Calu3 (cell line): ENCODE data around the gene PRPF8. TPM values are rescaled to one million over a fixed set of nuclear protein-coding genes. Genes with fewer than 3 reads are reported as not detected.

Experiments used
- BruUV-seq: library from RNA; stranded (reverse); fragments of 400-500 nt; replicated peaks from 2 replicates; lab custom pipeline; 2021; lab: Mats Ljungman, UMichigan
- CTCF ChIA-PET: fragments of 300-600 bp; sonication (Branson Sonifier 250); formaldehyde crosslinking; loops from one replicate; lab custom pipeline; 2022; ENCODE audit warnings: antibody characterized with exemption; lab: Charles Lee
- DNase-seq: peaks from one replicate; pipeline ENCODE4 v3.0.0; 2022
- H3K27ac Mint-ChIP-seq: one replicate; pipeline ENCODE4 v1.8.0; 2022; ENCODE audit warnings: mixed read lengths; ENCODE audit not compliant: unreplicated experiment
- H3K27me3 Mint-ChIP-seq: one replicate; pipeline ENCODE4 v1.8.0; 2022; ENCODE audit warnings: mixed read lengths; ENCODE audit not compliant: unreplicated experiment
- H3K36me3 Mint-ChIP-seq: one replicate; pipeline ENCODE4 v1.8.0; 2022; ENCODE audit warnings: mild to moderate bottlenecking, moderate library complexity, mixed read lengths; ENCODE audit not compliant: insufficient read depth, unreplicated experiment
- H3K4me1 Mint-ChIP-seq: one replicate; pipeline ENCODE4 v1.8.0; 2022; ENCODE audit warnings: mild to moderate bottlenecking, low read depth, mixed read lengths; ENCODE audit not compliant: unreplicated experiment
- H3K4me3 Mint-ChIP-seq: one replicate; pipeline ENCODE4 v1.8.0; 2022; ENCODE audit warnings: mild to moderate bottlenecking, low read depth, moderate library complexity, mixed read lengths; ENCODE audit not compliant: unreplicated experiment
- H3K9me3 Mint-ChIP-seq: one replicate; pipeline ENCODE4 v1.8.0; 2022; ENCODE audit warnings: low read depth, mixed read lengths; ENCODE audit not compliant: unreplicated experiment
- CTCF ChIP-seq: fragments of 200-600 bp; IDR thresholded peaks from one replicate; pipeline ENCODE4 v1.8.0; 2022; ENCODE audit warnings: antibody characterized with exemption; ENCODE audit not compliant: unreplicated experiment
- intact Hi-C: fragments of 100-400 bp; cut with micrococcal nuclease; formaldehyde crosslinking; loops from one replicate; pipeline ENCODE4 v1.10.0; 2022; ENCODE audit not compliant: unreplicated experiment
- total RNA-seq: library from RNA; stranded (reverse); gene quantifications from 2 replicates; pipeline ENCODE4 v1.2.3, GENCODE V29; 2022

Gene PRPF8
- total RNA-seq, 1 experiment from 2014 or later: 206 TPM

- TF ChIP-seq CTCF: no peak
- Mint-ChIP-seq H3K36me3 (peaks cover 6% of the 10 kb centered on the region), H3K9me3 (no peaks in the 10 kb centered on the region), H3K4me1 (no peaks in the 10 kb centered on the region), H3K27me3 (no peaks in the 10 kb centered on the region), H3K4me3 (no peak overlapping the region), H3K27ac (no peak overlapping the region)
- DNase-seq: no peak
- BruUV-seq: no TSS peak
- intact Hi-C loops: no loop called here
- CTCF ChIA-PET: no interaction called here
Measured at GRCh38 chr17:1646199-1646875, 38.3 kb downstream of the PRPF8 start.

DNA sequence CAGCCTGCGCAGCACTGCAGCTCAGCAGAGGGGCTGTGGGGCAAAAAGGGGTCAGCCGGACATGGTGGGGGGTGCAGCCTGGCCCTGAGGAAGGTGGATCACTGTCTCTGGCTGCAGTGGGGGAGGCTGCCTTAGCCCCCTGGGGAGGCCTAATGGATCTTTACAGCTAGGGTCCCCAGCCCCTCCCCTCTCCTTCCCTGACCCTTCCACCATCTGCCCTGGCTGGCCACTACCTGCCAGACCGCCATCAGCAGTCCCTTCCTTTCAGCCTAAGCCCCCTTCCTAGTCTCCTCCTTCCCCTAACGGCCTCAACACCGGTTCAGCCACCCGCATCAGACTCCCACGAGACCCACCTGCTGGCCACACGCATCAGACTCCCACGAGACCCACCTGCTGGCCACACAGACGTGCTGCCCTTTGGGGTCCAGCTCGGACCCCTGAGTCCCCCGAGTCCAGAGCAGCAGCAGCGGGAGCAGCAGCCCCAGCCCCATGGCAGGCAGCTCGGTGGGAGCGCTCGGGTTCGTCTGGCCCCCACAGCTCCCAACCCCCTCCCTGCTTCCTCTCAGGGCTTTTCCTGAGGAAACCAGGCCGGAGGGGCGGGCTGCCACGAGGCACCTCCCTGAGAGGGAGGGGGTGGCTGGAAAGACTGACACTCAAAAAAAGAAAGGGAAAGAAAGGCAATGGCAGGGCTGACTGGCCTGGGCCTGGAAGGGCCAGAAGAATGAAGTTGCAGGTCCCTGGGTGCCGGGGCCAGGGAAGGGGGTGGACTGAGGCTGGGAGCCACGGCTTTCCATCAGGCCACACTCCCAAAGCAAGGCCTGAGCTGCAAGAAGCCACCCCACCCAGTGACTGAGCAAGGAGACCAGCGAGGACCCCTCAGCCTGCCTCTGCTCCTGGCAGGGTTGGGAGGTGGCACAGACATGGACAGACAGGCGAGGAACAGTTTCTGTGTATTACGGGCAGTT is 39.2 kb downstream of the PRPF8 start, which contains the start of gene SCARF1:
Gene SCARF1 (minus strand): TSS at position 526 of the 965 bp plus-strand sequence. CDS start 35 bp downstream, at position 491.
- no TSS peak for BruUV-seq
- TF ChIP-seq CTCF: no peak
- CTCF ChIA-PET: no interaction called here
- Mint-ChIP-seq H3K36me3 (peaks cover 6% of the 10 kb centered on the region), H3K4me3 (peak within 1 kb of the TSS; percentile 64), H3K27me3 (no peaks in the 10 kb centered on the region), H3K27ac (no peak within 1 kb of the TSS), H3K4me1 (no peaks in the 10 kb centered on the region), H3K9me3 (no peaks in the 10 kb centered on the region)
- no peak for DNase-seq
- intact Hi-C loops: no loop called here

DNA sequence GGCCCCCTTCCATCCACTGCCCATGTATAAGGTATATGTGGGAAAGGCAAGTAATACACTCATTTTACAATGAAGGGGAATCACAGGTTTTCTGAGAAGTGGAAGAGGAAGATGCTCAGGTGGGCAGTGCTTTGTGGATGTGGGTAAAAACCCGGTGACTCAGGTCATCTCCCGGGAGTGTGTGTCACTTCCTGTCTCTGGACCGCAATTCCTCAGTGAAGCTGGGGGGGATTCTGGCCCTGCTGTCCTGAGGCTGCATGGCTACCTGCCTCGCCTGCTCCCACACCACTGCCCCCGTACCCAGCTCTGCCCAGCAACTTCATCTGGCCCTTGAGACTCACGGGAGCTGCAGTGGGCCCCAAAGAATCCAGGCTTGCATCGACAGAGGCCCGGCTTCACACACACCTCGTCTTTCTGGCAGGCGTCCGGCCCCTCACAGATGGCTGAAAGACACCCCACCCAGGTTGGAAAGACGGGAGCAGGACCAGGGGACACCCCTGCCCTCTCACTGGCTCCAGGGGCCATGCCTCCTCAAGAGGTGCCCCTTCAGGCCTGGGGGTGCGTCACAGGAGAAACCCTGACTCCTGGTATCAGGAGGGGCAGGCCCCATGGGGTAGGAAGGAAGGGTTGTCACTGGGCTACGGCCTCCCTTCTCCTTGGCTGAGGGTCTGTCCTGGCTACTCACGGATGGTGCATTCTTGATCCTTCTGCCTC is 40.0 kb downstream of the PRPF8 start:
- no peaks in the 10 kb centered on the region for H3K4me1 Mint-ChIP-seq
- H3K27me3 Mint-ChIP-seq: no peaks in the 10 kb centered on the region
- no peak overlapping the region for H3K27ac Mint-ChIP-seq
- CTCF ChIA-PET: no interaction called here
- BruUV-seq: no TSS peak
- H3K4me3 Mint-ChIP-seq: peak overlapping the region; percentile 64
- peaks cover 6% of the 10 kb centered on the region for H3K36me3 Mint-ChIP-seq
- H3K9me3 Mint-ChIP-seq: no peaks in the 10 kb centered on the region
- no peak for TF ChIP-seq CTCF
- intact Hi-C loops: no loop called here
- DNase-seq: no peak

DNA sequence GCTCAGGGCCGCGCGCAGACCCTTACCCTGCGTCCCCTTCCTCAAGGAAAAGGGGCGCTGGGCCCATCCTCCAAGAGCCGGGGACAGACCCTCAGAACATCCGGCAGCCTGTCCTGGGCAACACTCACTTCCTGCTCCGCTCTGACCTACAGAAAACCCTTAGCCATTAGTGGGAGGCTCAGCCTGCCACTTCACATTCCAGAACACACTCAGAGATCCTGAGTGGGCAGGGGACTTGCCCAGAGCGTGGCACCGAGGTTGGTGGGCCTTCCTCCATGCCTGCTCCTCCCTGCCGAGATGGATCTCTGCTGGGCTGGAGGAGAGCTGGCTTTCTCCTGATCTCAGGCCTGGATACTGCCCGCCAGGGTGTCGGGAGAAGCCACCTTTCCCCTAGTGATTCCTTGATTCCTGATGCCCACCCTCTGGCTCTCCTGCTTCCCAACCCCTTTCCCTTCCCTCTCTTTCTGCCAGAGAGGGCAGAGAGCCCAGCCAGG is 40.6 kb downstream of the PRPF8 start:
- no peak for DNase-seq
- peaks cover 6% of the 10 kb centered on the region for H3K36me3 Mint-ChIP-seq
- no peaks in the 10 kb centered on the region for H3K4me1 Mint-ChIP-seq
- no TSS peak for BruUV-seq
- H3K27ac Mint-ChIP-seq: no peak overlapping the region
- intact Hi-C loops: no loop called here
- CTCF ChIA-PET: no interaction called here
- H3K9me3 Mint-ChIP-seq: no peaks in the 10 kb centered on the region
- H3K4me3 Mint-ChIP-seq: peak overlapping the region; percentile 64
- no peak for TF ChIP-seq CTCF
- H3K27me3 Mint-ChIP-seq: no peaks in the 10 kb centered on the region
